ENCODE data around the gene C6orf132.
"Not testable (repeated sequence)": the region's sequence is repeated elsewhere in the genome, so short reads cannot be mapped to it uniquely, and the experiment has no call there.

The C6orf132 gene

GRCh38 chr6:42168650-42169049 lies 26.2 kb upstream of the C6orf132 start:
- no peaks in the 10 kb centered on the region for H3K4me1 Mint-ChIP-seq (ENCODE audit: low read depth)
- no peak overlapping the region for H3K4me3 Mint-ChIP-seq
- no peaks in the 10 kb centered on the region for H3K27me3 Mint-ChIP-seq
- H3K9me3 Mint-ChIP-seq: no peaks in the 10 kb centered on the region
- no peaks in the 10 kb centered on the region for H3K36me3 Mint-ChIP-seq (ENCODE audit: low read depth)
- H3K27ac Mint-ChIP-seq: no peak overlapping the region

- no peak overlapping the region for H3K4me3 Mint-ChIP-seq
- H3K27me3 Mint-ChIP-seq: peaks cover 3% of the 10 kb centered on the region
- no peak overlapping the region for H3K27ac Mint-ChIP-seq
- no peaks in the 10 kb centered on the region for H3K9me3 Mint-ChIP-seq
- H3K4me1 Mint-ChIP-seq (ENCODE audit: low read depth): no peaks in the 10 kb centered on the region
- H3K36me3 Mint-ChIP-seq (ENCODE audit: low read depth): no peaks in the 10 kb centered on the region
Measured at GRCh38 chr6:42166444-42167141, 24.2 kb upstream of the C6orf132 start.

GRCh38 chr6:42165016-42165415 lies 22.6 kb upstream of the C6orf132 start:
- Mint-ChIP-seq H3K27me3 (peaks cover 3% of the 10 kb centered on the region), H3K4me3 (no peak overlapping the region), H3K36me3 (ENCODE audit: low read depth) (no peaks in the 10 kb centered on the region), H3K9me3 (no peaks in the 10 kb centered on the region), H3K27ac (no peak overlapping the region), H3K4me1 (ENCODE audit: low read depth) (no peaks in the 10 kb centered on the region)

GRCh38 chr6:42163981-42164380 lies 21.6 kb upstream of the C6orf132 start:
- Mint-ChIP-seq H3K27ac (no peak overlapping the region), H3K4me3 (no peak overlapping the region), H3K36me3 (ENCODE audit: low read depth) (no peaks in the 10 kb centered on the region), H3K27me3 (peaks cover 5% of the 10 kb centered on the region), H3K9me3 (no peaks in the 10 kb centered on the region), H3K4me1 (ENCODE audit: low read depth) (no peaks in the 10 kb centered on the region)

GRCh38 chr6:42162812-42163211 lies 20.4 kb upstream of the C6orf132 start:
- H3K4me3 Mint-ChIP-seq: no peak overlapping the region
- no peaks in the 10 kb centered on the region for H3K9me3 Mint-ChIP-seq
- H3K4me1 Mint-ChIP-seq (ENCODE audit: low read depth): no peaks in the 10 kb centered on the region
- no peak overlapping the region for H3K27ac Mint-ChIP-seq
- peaks cover 5% of the 10 kb centered on the region for H3K27me3 Mint-ChIP-seq
- H3K36me3 Mint-ChIP-seq (ENCODE audit: low read depth): no peaks in the 10 kb centered on the region

- Mint-ChIP-seq H3K36me3 (ENCODE audit: low read depth) (no peaks in the 10 kb centered on the region), H3K27me3 (peaks cover 5% of the 10 kb centered on the region), H3K4me3 (no peak overlapping the region), H3K4me1 (ENCODE audit: low read depth) (no peaks in the 10 kb centered on the region), H3K27ac (no peak overlapping the region), H3K9me3 (no peaks in the 10 kb centered on the region)
Measured at GRCh38 chr6:42162384-42162783, 20.0 kb upstream of the C6orf132 start.

- Mint-ChIP-seq H3K36me3 (ENCODE audit: low read depth) (no peaks in the 10 kb centered on the region), H3K27ac (no peak overlapping the region), H3K27me3 (peaks cover 5% of the 10 kb centered on the region), H3K9me3 (no peaks in the 10 kb centered on the region), H3K4me1 (ENCODE audit: low read depth) (no peaks in the 10 kb centered on the region), H3K4me3 (no peak overlapping the region)
Measured at GRCh38 chr6:42159431-42160024, 17.1 kb upstream of the C6orf132 start.

- Mint-ChIP-seq H3K9me3 (no peaks in the 10 kb centered on the region), H3K27me3 (peaks cover 5% of the 10 kb centered on the region), H3K4me3 (no peak overlapping the region), H3K36me3 (ENCODE audit: low read depth) (no peaks in the 10 kb centered on the region), H3K4me1 (ENCODE audit: low read depth) (no peaks in the 10 kb centered on the region), H3K27ac (no peak overlapping the region)
Measured at GRCh38 chr6:42158631-42159030, 16.2 kb upstream of the C6orf132 start.

- Mint-ChIP-seq H3K9me3 (no peaks in the 10 kb centered on the region), H3K4me3 (no peak overlapping the region), H3K4me1 (ENCODE audit: low read depth) (no peaks in the 10 kb centered on the region), H3K36me3 (ENCODE audit: low read depth) (no peaks in the 10 kb centered on the region), H3K27ac (no peak overlapping the region), H3K27me3 (peaks cover 5% of the 10 kb centered on the region)
Measured at GRCh38 chr6:42158011-42158410, 15.6 kb upstream of the C6orf132 start.

GRCh38 chr6:42156638-42157037 lies 14.2 kb upstream of the C6orf132 start:
- Mint-ChIP-seq H3K4me3 (no peak overlapping the region), H3K27me3 (peaks cover 3% of the 10 kb centered on the region), H3K27ac (no peak overlapping the region), H3K4me1 (ENCODE audit: low read depth) (no peaks in the 10 kb centered on the region), H3K9me3 (no peaks in the 10 kb centered on the region), H3K36me3 (ENCODE audit: low read depth) (no peaks in the 10 kb centered on the region)

GRCh38 chr6:42155293-42155692 lies 12.9 kb upstream of the C6orf132 start:
- no peaks in the 10 kb centered on the region for H3K4me1 Mint-ChIP-seq (ENCODE audit: low read depth)
- no peak overlapping the region for H3K27ac Mint-ChIP-seq
- H3K9me3 Mint-ChIP-seq: no peaks in the 10 kb centered on the region
- no peaks in the 10 kb centered on the region for H3K36me3 Mint-ChIP-seq (ENCODE audit: low read depth)
- peaks cover 3% of the 10 kb centered on the region for H3K27me3 Mint-ChIP-seq
- no peak overlapping the region for H3K4me3 Mint-ChIP-seq

- no peaks in the 10 kb centered on the region for H3K4me1 Mint-ChIP-seq (ENCODE audit: low read depth)
Measured at GRCh38 chr6:42154461-42155209, 12.2 kb upstream of the C6orf132 start.

GRCh38 chr6:42153921-42154320 lies 11.5 kb upstream of the C6orf132 start:
- no peaks in the 10 kb centered on the region for H3K4me1 Mint-ChIP-seq (ENCODE audit: low read depth)
- no peak overlapping the region for H3K27ac Mint-ChIP-seq
- no peaks in the 10 kb centered on the region for H3K36me3 Mint-ChIP-seq (ENCODE audit: low read depth)
- no peak overlapping the region for H3K4me3 Mint-ChIP-seq
- H3K27me3 Mint-ChIP-seq: no peaks in the 10 kb centered on the region
- H3K9me3 Mint-ChIP-seq: no peaks in the 10 kb centered on the region

More at GRCh38 chr6:42154461-42155209, 12.2 kb upstream of the C6orf132 start:
- Mint-ChIP-seq H3K4me3 (no peak overlapping the region), H3K36me3 (ENCODE audit: low read depth) (no peaks in the 10 kb centered on the region), H3K27ac (no peak overlapping the region), H3K9me3 (no peaks in the 10 kb centered on the region), H3K27me3 (peaks cover 3% of the 10 kb centered on the region)

GRCh38 chr6:42152528-42153213 lies 10.3 kb upstream of the C6orf132 start:
- not testable (repeated sequence) for H3K27ac Mint-ChIP-seq

GRCh38 chr6:42152024-42152423 lies 9.6 kb upstream of the C6orf132 start:
- Mint-ChIP-seq H3K36me3 (ENCODE audit: low read depth) (no peaks in the 10 kb centered on the region), H3K4me3 (no peak overlapping the region), H3K4me1 (ENCODE audit: low read depth) (no peaks in the 10 kb centered on the region), H3K27me3 (no peaks in the 10 kb centered on the region), H3K9me3 (no peaks in the 10 kb centered on the region), H3K27ac (no peak overlapping the region)

More at GRCh38 chr6:42152528-42153213, 10.3 kb upstream of the C6orf132 start:
- not testable (repeated sequence) for H3K9me3 Mint-ChIP-seq; H3K36me3 Mint-ChIP-seq (ENCODE audit: low read depth); H3K4me1 Mint-ChIP-seq (ENCODE audit: low read depth); H3K4me3 Mint-ChIP-seq; H3K27me3 Mint-ChIP-seq

Data from stimulated activated naive CD8-positive, alpha-beta T cell treated with anti-CD3 and anti-CD28 coated beads, Interleukin-15, Interleukin-2, amounts not matched to agents 100 ng/mL and 50 ng/mL, for 24 hours (primary cell).